Immature natural killer cell (primary cell): ENCODE measurements around the gene INO80. TPM values are rescaled to one million over a fixed set of nuclear protein-coding genes. Genes with fewer than 3 reads are reported as not detected.

Experiments used
- DNase-seq, 3 donors: peaks; one replicate each; pipeline ENCODE4 v3.0.0; 2022; ENCODE audit warnings: mixed read lengths in 1 of 3
- H3K27ac Mint-ChIP-seq, 6 donors: one replicate each; pipeline ENCODE4 v1.8.0; 2020; ENCODE audit warnings: mixed read lengths in 6 of 6, mild to moderate bottlenecking in 5 of 6, inconsistent platforms in 4 of 6, moderate library complexity in 3 of 6
- H3K27me3 Mint-ChIP-seq, 3 donors: one replicate each; pipeline ENCODE4 v1.8.0; 2020 to 2021; ENCODE audit warnings: low read depth in 3 of 3, mild to moderate bottlenecking in 3 of 3, mixed read lengths in 3 of 3, moderate library complexity in 3 of 3, inconsistent platforms in 1 of 3
- H3K36me3 Mint-ChIP-seq, 3 donors: one replicate each; pipeline ENCODE4 v1.8.0; 2020; ENCODE audit warnings: mixed read lengths in 3 of 3, inconsistent platforms in 2 of 3, mild to moderate bottlenecking in 2 of 3
- H3K4me1 Mint-ChIP-seq, 2 donors: one replicate each; pipeline ENCODE4 v1.8.0; 2020; ENCODE audit warnings: inconsistent platforms in 2 of 2, mild to moderate bottlenecking in 2 of 2, mixed read lengths in 2 of 2, moderate library complexity in 1 of 2
- H3K4me3 Mint-ChIP-seq, 5 donors: one replicate each; pipeline ENCODE4 v1.8.0; 2020; ENCODE audit warnings: mild to moderate bottlenecking in 5 of 5, mixed read lengths in 5 of 5, inconsistent platforms in 3 of 5, moderate library complexity in 3 of 5
- H3K9me3 Mint-ChIP-seq, 6 donors: one replicate each; pipeline ENCODE4 v1.8.0; 2020; ENCODE audit warnings: mild to moderate bottlenecking in 6 of 6, mixed read lengths in 6 of 6, inconsistent platforms in 4 of 6, moderate library complexity in 3 of 6
- polyA plus RNA-seq, 3 donors: library from polyadenylated mRNA; unstranded; fragments of 300-500 nt; fragmentation: Illumina TruSeq; gene quantifications; one replicate each; pipeline ENCODE4 v1.2.3, GENCODE V29; 2021

The INO80 gene
- polyA plus RNA-seq, 3 donors from 2014 or later, result 0.50 to 5.4 (median 2.4) TPM

DNA sequence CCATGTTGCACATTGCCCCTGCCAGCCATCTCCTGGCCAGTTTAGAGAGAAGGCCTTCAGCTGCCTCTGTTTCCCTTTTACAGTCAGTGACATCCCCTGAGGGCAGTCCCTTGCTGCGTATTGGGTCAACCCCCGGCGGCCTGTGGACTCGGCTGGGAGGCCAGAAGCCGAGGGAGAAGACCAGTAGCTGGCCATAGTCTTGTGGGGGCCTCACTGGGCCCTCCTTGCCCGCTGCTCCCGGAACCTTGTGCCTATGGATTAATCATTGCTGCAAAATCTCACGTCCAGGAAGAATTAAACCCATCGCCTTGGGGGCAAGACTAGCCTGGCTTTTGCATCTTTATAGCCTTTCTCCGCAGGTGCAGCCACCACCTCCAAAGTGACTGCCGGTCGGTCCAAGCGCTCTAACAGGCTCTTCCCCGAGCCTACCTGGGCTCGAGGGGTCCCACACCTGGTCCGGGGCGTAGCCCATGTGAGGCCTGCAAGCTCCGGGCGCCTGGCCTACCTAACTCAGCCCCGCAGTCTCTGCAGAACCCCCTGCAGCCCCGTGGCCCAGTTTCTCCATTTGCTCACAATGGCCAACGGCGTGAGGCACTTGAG is 163.7 kb downstream of the INO80 start:
- H3K27ac Mint-ChIP-seq, result no peak overlapping the region
- peaks cover 17 to 27% of the 10 kb centered on the region in 2 donors for H3K4me1 Mint-ChIP-seq
- DNase-seq, result no peak
- H3K36me3 Mint-ChIP-seq, result peaks cover 0 to 4% (median 0%) of the 10 kb centered on the region in 3 donors
- H3K4me3 Mint-ChIP-seq, result peak overlapping the region; percentile 80 to 93 (median 91)
- no peaks in the 10 kb centered on the region for H3K9me3 Mint-ChIP-seq
- H3K27me3 Mint-ChIP-seq, result peaks cover 9 to 11% (median 10%) of the 10 kb centered on the region in 3 donors

DNA sequence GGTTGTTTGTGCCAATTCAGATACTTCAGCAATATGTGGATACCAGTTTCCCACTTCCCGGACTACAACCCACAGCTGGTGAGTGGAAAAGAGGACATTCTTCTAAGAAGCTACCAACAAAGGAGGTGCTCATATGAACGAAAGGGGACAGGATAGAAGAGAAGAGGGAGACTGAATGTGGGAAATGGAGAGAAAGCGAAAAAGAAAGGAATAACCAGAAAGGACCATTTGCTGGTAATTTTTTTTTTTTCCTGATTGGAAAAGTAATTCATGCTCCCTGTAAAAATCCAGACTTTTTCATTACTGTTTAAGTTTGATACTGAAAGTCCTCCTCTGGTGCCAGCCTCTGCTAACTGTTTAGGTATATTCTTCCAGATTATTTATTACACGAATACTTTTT is 164.3 kb downstream of the INO80 start:
- Mint-ChIP-seq H3K4me3 (peak overlapping the region; percentile 44 to 91 (median 61)), H3K27ac (peak overlapping the region in 1 of 6 donors; percentile 34), H3K36me3 (peaks cover 0 to 4% (median 0%) of the 10 kb centered on the region in 3 donors), H3K9me3 (no peaks in the 10 kb centered on the region), H3K27me3 (peaks cover 9 to 11% (median 10%) of the 10 kb centered on the region in 3 donors), H3K4me1 (peaks cover 17 to 27% of the 10 kb centered on the region in 2 donors)
- DNase-seq, result no peak

DNA sequence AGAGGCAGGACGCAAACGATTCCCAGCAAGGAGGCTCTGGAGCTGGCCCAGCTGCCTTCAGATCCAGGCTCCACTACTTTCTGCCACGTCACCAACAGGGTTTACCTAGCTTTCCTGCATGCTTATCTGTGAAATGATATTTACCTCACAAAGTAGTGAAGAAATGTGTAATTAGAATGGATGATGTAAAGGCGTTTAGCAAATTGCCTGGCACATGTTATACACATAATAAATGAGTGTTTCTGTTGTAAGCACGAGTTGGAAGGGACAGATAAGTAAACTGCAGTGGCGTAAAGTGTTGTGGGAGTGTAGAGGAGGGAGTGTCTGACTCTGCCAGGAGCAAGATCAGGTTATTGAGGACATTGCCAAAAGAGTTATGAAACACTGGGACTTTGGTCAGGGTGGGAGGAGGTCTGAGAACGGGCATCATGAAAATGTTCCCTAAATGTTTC is 166.3 kb downstream of the INO80 start:
- Mint-ChIP-seq H3K4me1 (peaks cover 17 to 27% of the 10 kb centered on the region in 2 donors), H3K27ac (no peak overlapping the region), H3K27me3 (peaks cover 6 to 12% (median 11%) of the 10 kb centered on the region in 3 donors), H3K4me3 (no peak overlapping the region), H3K36me3 (no peaks in the 10 kb centered on the region), H3K9me3 (no peaks in the 10 kb centered on the region)
- DNase-seq, result no peak

DNA sequence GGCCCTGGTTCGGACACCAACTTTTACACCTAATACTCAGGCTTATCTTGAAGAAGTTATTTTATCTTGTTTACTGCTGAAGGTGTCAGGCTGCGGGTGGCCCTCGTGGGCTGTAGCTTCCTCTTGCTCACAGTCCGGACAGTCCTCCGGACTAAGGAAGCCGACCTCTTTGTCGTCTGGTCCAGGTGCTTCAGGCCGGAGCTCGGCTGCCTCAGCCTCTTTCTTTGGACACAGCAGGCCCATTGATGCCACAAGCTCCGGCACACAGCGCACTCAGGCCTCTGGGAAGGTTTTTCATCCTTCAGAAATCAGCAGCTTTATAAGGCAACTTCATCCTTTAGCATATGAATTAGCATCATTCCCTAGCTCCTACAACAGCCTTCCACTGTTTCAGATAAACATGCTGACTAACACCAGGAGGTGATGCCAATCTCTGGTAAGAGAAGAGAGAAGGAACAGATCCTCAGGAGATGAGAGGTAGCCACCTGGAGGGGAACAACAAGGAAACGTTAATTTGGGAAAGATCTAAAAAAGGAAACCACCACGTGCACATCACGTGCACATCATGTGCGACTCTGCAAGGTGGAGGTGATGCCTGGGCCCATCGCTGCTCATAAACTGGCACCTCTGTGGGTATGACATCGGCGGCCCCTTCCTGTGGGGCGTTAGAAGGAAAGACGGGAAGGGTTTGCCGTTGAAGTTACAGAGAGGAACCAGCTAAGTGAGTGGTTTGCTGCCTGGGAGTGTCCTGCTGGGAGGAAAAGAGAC is 167.2 kb downstream of the INO80 start:
- Mint-ChIP-seq H3K4me1 (peaks cover 16 to 27% of the 10 kb centered on the region in 2 donors), H3K36me3 (no peaks in the 10 kb centered on the region), H3K4me3 (no peak overlapping the region), H3K27me3 (peaks cover 4 to 14% (median 10%) of the 10 kb centered on the region in 3 donors), H3K9me3 (no peaks in the 10 kb centered on the region), H3K27ac (no peak overlapping the region)
- no peak for DNase-seq

DNA sequence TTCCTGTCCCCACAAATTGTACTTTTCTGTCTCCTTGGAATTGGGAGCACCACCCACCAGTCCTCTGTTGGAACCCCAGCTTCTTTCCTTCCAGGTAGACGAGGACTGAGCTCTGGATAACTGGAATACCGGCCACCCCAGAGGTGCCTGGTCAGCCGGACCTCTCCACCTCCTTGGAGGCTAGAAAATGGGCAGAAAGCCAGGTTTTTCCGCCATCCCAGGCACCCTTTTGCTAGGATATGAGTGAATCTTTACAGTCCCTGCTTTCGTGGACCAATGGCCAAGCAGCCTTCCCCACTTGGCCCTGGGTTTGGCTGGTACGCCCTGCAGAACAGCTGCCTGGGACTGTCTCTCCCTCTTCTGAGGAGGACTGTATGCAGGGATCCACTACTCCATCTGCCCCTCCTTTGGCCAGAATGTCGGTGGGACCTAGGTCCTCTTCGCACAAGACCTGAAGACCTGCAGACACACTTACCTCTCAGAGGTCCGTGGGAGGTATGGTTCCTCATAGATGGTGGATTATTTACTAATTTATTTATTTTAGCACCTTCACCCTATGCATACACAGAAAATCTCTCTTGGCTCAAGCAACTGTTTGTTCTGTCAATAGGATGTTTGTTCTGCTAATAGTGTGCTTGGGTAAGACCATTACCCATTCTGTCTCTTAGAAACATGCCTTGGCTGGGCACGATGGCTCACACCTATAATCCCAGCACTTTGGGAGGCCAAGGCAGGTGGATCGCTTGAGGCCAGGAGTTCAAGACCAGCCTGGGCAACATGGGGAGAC is 171.4 kb downstream of the INO80 start:
- no peak overlapping the region for H3K27ac Mint-ChIP-seq
- peaks cover 21 to 29% of the 10 kb centered on the region in 2 donors for H3K4me1 Mint-ChIP-seq
- H3K27me3 Mint-ChIP-seq, result peaks cover 0 to 16% (median 6%) of the 10 kb centered on the region in 3 donors
- H3K9me3 Mint-ChIP-seq, result no peaks in the 10 kb centered on the region
- no peak for DNase-seq
- H3K4me3 Mint-ChIP-seq, result peak overlapping the region in 2 of 5 donors; percentile 14 to 20
- H3K36me3 Mint-ChIP-seq, result no peaks in the 10 kb centered on the region

DNA sequence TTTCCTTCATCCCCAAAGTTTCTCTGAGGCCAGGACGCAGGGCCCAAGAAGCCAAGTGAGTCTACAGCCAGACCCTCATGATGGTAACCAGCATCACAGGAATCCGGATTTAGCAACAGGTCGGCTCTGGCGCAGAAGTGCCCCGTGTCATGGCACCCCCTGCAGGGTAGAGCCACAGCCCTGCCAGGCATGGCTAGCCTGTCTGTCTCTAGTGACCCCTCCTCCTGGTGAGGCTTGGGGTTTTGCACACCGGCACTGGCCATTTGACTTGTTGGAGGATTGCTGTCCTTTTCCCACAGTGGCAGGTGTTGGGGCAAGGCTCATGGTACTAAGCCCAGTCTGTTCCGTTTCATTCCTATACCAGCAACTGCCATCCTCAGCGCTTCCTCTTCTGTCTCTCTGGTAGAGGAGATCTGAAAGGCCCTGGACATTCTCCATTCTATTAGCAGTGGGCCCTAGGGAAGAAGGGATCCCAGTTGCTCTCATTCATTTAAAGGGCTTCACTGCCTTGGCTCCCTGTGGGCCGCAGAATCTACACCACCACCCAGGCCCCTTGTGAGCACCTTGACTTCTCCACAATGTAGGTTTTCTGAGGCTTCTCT is 172.2 kb downstream of the INO80 start:
- H3K36me3 Mint-ChIP-seq, result no peaks in the 10 kb centered on the region
- no peak for DNase-seq
- peaks cover 0 to 14% (median 6%) of the 10 kb centered on the region in 3 donors for H3K27me3 Mint-ChIP-seq
- peaks cover 21 to 29% of the 10 kb centered on the region in 2 donors for H3K4me1 Mint-ChIP-seq
- H3K9me3 Mint-ChIP-seq, result no peaks in the 10 kb centered on the region
- peak overlapping the region; percentile 8 to 84 (median 33) for H3K4me3 Mint-ChIP-seq
- peak overlapping the region in 1 of 6 donors; percentile 35 for H3K27ac Mint-ChIP-seq

DNA sequence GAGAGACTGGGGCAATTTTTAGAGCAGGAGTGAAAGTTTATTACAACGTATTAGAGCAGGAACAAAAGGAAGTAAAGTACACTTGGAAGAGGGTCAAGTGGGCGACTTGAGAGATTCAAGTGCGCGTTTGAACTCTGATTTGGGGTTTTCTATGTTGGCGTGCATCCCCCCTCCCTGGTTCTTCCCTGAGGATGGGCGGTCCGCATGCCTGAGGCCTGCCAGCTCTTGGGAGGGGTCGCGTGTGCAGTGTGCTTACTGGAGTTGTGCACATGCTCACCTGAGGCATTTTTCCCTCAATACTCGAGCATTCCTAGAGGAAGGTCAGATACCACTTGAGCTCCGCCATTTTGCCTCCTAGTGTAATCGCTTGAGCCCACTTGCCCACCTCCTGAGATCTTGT is 173.2 kb downstream of the INO80 start:
- peaks cover 0 to 11% (median 3%) of the 10 kb centered on the region in 3 donors for H3K27me3 Mint-ChIP-seq
- peak overlapping the region; percentile 82 to 94 (median 86) for H3K4me3 Mint-ChIP-seq

DNA sequence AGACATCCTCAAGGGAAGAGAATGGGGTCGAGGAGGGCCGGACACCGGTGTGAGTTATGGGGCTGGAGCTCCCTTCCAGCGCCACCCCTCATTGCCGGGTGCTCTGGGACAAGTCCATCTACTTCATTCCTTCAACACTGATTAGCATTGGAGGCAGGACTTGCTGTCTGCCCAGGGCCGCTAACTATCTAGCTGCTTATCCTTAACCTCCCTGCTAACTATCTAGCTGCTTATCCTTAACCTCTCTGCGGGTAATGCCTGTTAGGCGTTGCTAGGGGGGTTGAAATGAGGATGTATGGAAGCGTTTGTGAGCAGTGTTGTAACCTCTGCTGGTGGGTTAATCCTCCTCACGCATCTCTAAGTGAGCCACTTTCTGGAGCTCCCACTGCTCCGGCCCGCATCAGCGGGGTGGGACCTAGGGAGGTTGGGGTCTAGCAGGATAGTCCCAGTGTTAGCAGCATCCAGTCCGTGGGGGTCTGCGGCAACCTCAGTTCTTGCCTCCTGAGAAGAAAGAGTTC is 173.7 kb downstream of the INO80 start:
- Mint-ChIP-seq H3K27me3 (peaks cover 0 to 10% (median 3%) of the 10 kb centered on the region in 3 donors), H3K27ac (peak overlapping the region in 5 of 6 donors; percentile 29 to 79 (median 50)), H3K36me3 (no peaks in the 10 kb centered on the region), H3K4me1 (peaks cover 21 to 29% of the 10 kb centered on the region in 2 donors), H3K9me3 (no peaks in the 10 kb centered on the region), H3K4me3 (peak overlapping the region; percentile 82 to 94 (median 86))
- DNase-seq, result no peak

More for the DNA sequence above, 173.2 kb downstream of the INO80 start:
- no peak for DNase-seq
- Mint-ChIP-seq H3K36me3 (no peaks in the 10 kb centered on the region), H3K9me3 (no peaks in the 10 kb centered on the region), H3K27ac (peak overlapping the region in 5 of 6 donors; percentile 29 to 79 (median 50)), H3K4me1 (peaks cover 21 to 29% of the 10 kb centered on the region in 2 donors)

DNA sequence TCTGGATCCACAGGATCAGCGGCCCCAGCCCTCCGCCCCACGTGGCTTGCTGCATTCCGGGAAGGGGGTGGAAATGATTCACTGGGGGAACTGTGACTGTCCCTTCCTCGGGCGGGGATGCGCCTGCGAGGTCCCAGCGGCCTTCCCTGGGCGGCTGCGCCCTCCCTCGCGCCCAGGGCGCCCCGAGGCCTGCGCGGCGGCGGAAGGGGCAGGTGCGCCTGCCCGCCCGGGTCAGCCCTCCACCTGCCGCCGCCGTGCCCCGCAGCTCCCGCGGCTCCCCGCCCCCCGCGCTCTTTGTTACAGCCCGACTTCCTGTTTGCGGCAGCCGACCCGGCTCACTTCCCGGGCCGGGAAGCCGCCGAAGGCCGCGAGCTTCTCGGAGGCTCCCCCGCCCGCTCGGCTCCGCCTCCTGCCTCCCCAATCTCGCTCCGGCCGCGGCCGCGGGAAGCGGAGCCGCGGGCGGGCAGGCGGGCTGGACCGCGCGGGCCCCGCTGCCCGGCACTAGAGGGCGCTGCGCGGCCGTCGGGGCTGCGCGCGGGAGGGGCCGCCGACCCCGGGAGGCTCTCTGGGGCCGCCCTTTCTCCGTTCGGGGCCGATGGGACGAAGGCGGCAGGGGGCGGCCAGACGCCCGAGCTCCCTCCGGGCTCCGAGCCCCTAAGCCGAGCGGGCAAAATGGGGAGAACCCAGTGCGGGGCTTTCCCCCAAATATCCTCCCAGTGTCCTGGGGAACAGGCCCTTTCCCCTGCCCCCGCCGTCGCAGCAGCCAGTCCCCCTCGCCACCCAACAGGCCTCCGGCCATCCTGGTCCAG is 174.3 kb downstream of the INO80 start:
- peak; percentile 67 to 74 (median 71) for DNase-seq
- Mint-ChIP-seq H3K27ac (peak overlapping the region in 3 of 6 donors; percentile 48 to 70 (median 56)), H3K27me3 (peaks cover 0 to 10% (median 3%) of the 10 kb centered on the region in 3 donors), H3K9me3 (no peaks in the 10 kb centered on the region), H3K4me1 (peaks cover 21 to 29% of the 10 kb centered on the region in 2 donors), H3K4me3 (peak overlapping the region; percentile 82 to 94 (median 86)), H3K36me3 (no peaks in the 10 kb centered on the region)

DNA sequence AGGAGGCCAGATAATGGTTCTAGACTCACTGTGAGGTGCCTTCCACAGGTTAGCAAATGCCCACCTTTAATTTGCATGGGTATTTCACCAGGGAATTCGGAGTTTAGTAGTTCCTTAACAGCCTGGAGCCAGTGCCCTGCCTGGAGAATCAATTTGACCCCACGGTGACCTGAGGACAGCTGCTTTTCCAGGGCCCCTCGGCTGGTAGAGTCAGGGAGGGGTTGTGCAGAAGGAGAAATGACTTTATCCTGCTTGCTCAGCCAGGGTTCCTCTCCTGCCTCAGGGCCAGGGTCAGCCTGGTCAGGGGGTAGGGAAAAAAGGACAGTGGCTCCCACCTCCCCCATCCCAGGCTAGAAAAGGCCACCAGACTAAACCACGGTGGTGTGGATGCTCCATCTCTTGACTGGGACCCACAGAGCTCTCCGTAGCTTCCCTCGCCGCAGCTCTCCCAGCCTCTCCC is 175.0 kb downstream of the INO80 start:
- no peaks in the 10 kb centered on the region for H3K9me3 Mint-ChIP-seq
- DNase-seq, result no peak
- H3K27me3 Mint-ChIP-seq, result peaks cover 0 to 8% (median 3%) of the 10 kb centered on the region in 3 donors
- H3K4me1 Mint-ChIP-seq, result peaks cover 21 to 29% of the 10 kb centered on the region in 2 donors
- peak overlapping the region in 5 of 6 donors; percentile 8 to 56 (median 30) for H3K27ac Mint-ChIP-seq
- no peaks in the 10 kb centered on the region for H3K36me3 Mint-ChIP-seq
- H3K4me3 Mint-ChIP-seq, result peak overlapping the region; percentile 33 to 65 (median 40)

DNA sequence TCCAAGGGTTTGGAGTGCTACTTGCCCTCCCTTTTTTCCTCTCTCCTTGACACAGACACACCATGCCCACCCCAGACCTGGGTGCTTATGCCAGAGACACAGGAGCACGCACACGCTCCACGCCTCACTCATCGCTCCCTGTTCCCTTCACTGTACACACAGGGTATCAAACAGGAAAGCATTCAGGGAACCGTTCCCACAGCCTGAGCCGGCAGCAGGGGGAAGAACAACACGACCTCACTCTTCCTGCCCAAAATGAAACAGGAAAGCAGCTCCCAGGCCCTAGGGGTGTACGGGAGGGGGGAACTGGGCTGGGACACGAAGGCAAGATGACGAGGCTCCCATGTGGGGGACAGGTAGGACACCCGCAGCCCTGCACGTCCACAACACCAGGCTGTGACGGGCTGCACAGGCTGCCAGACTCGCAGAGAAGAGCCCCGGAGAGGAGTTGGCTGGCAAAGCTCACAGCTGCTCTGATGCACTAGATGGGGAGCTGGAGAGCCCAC is 175.7 kb downstream of the INO80 start:
- no peak for DNase-seq
- peaks cover 0 to 8% (median 3%) of the 10 kb centered on the region in 3 donors for H3K27me3 Mint-ChIP-seq
- H3K4me1 Mint-ChIP-seq, result peaks cover 21 to 29% of the 10 kb centered on the region in 2 donors
- peak overlapping the region in 5 of 6 donors; percentile 8 to 76 (median 56) for H3K27ac Mint-ChIP-seq
- peak overlapping the region; percentile 40 to 65 (median 45) for H3K4me3 Mint-ChIP-seq
- no peaks in the 10 kb centered on the region for H3K36me3 Mint-ChIP-seq
- no peaks in the 10 kb centered on the region for H3K9me3 Mint-ChIP-seq

DNA sequence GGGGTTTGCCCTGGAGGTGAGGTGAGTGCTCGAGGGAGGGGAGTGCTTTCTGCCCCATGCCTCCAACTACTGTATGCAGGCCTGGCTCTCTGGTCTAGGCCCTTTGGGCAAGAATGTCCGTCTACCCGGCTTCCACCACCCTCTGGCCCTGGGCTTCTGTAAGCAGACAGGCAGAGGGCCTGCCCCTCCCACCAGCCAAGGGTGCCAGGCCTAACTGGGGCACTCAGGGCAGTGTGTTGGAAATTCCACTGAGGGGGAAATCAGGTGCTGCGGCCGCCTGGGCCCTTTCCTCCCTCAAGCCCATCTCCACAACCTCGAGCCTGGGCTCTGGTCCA is 177.6 kb downstream of the INO80 start:
- Mint-ChIP-seq H3K27me3 (peaks cover 0 to 7% (median 7%) of the 10 kb centered on the region in 3 donors), H3K27ac (no peak overlapping the region), H3K36me3 (no peaks in the 10 kb centered on the region), H3K4me1 (peaks cover 13 to 22% of the 10 kb centered on the region in 2 donors), H3K4me3 (no peak overlapping the region), H3K9me3 (no peaks in the 10 kb centered on the region)
- no peak for DNase-seq
